Pulmonary artery endothelial cell (primary cell): ENCODE data around the gene PLXNA2. TPM values are rescaled to one million over a fixed set of nuclear protein-coding genes. Genes with fewer than 3 reads are reported as not detected.

Experiments
- DNase-seq: peaks from one replicate; pipeline ENCODE4 v3.0.0-alpha.2; 2011; ENCODE audit warnings: low read depth, low spot score
- total RNA-seq: library from RNA; depleted of rRNA; stranded (reverse); fragments of >200 nt; gene quantifications from 2 replicates; pipeline ENCODE4 v1.2.3, GENCODE V29; 2014

PLXNA2 gene
- total RNA-seq, 1 donor from 2014 or later = 91.6 TPM

- DNase-seq = no peak
These were observed 3.4 kb downstream of the PLXNA2 start for GRCh38 chr1:208240662-208241355.

GRCh38 chr1:208239473-208240381 is 4.5 kb downstream of the PLXNA2 start:
- no peak for DNase-seq

DNA sequence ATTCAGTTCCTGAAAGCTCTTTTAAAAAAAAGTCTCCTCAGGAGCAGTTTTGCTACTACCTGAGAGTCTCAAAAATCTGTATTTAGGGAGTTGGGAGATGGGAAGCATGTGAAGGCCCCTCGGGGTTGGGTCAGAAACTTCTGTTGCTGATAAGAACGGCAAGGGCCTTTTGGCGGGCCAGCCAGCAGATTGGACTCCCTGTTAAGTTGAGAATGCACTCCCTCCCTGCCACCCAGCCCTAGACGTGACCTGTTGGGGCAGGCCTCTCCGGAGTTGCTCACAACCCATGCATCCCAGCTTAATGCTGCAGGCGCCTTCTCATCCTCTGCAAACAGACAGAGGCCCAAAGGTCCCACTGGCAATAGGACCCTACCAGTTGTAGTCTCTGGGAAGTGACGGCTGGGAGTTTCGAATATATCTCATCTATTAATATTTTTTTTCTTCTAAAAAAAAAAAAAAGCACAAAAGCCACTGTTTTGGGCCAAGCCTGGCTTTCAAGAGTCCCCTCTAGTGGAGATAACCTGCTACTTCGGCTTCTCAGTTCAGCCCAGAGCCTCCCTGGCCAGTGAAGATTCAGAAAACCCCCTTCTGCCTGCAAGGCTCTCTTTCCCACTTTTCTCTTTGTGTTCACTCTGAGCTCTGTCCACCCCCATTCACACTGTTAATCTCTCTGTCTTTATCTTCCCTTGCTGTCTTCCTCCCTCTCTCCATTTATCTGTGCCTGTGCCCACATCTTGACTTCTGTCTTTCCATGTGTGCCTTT is 5.3 kb downstream of the PLXNA2 start:
- DNase-seq = no peak

- DNase-seq = no peak
These were observed 6.9 kb downstream of the PLXNA2 start for GRCh38 chr1:208237241-208237640.

- DNase-seq = no peak
These were observed 8.0 kb downstream of the PLXNA2 start for GRCh38 chr1:208235982-208236761.

- DNase-seq = no peak
These were observed 8.7 kb downstream of the PLXNA2 start for GRCh38 chr1:208235356-208235981.

- no peak for DNase-seq
These were observed 9.5 kb downstream of the PLXNA2 start for GRCh38 chr1:208234721-208235120.

- no peak for DNase-seq
These were observed 10.2 kb downstream of the PLXNA2 start for GRCh38 chr1:208233978-208234377.

- no peak for DNase-seq
These were observed 10.6 kb downstream of the PLXNA2 start for GRCh38 chr1:208233546-208233945.

DNA sequence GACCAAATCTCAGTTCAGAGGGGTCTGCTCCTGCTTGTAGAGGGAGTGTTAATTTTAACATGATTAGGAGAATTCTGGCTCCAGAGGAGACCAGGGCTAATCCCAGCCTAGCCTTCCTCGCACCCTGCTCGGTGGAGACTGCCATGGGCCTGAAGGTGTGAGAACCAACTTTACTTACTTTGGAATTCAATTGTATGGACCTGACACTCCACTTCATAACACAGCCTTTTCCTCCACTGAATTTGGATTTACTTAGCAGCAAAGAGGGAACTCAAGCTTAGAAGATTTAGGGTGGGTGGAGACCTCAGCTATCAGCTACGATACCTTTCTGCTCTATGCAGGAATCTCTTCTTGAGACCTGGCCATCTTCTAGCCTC is 11.5 kb downstream of the PLXNA2 start:
- no peak for DNase-seq

DNA sequence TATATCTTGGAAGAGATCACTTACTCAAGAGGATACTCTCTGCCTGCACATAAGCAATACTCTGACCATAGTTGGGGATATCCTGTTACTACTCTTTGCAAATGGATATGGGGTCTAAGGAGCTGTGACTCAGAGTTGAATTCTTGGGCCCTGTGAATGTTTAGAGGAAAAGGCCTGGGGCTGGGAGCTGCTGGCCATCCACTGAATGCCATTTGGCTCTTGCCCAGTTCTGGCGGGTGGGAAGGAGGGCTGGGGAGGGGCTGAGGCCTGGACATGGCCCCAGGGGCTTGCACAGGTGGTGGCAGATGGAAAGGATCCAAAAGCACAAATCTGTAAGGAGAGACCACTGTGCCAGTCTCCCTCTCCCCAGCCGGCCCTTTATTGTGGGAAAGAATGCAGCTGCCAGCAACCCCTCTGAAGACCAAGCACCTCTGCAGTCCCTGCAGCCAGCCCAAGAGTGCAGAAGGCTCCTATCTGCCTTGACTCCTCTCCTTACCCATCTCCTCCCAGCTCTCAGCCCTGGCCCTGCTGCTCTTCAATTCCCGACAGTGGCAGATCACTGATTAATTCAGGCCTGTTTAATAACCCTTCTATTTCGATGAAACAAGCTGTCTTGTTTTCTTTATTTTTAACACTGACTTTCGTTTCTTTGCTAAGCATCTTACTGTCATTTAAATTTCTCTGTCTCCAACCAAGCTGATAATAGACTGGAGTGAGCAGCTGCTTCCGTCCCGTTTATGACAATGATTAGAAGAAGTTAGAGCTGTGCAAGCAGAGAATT is 12.1 kb downstream of the PLXNA2 start:
- no peak for DNase-seq

DNA sequence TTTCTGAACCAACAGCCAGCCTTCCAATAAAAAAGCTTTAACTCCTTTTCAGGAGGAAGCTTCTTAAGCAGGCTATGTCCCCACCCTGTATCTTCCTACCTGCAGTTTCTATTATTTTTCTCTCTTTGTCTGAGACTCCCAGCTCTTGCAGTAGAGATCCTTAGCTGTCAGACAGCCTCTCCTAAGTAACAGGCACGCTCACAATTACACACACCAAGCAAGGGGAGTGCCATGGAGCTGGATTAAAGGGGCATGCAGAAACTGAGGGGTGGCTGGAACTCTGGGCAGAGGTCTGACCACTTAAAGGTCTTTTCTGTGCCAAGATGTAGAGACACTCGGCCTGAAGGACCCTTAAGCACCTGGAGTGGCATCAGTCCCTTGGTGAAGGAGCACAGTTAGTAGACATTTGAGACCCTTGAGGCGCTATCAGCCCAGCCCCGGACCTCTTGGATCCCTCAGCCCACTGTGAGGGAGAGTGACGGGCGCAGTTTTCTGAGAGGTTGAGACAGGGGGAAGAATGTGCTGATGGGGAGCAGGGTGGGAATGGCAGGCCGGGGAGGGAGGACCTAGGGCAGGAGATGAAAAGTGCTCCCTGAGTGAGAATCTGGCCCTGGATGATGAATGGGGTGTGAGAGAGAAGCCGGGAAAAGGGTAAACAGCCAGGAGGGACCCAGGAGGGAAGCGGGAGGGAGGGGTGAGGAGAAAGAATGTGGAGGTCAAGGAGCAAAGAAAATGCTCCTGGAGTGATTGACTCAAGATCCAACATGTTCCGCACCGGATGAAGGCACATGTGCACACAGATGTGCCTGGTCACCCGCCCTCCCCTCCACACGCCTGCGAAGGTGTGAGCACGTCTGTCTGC is 13.3 kb downstream of the PLXNA2 start:
- DNase-seq = no peak

DNA sequence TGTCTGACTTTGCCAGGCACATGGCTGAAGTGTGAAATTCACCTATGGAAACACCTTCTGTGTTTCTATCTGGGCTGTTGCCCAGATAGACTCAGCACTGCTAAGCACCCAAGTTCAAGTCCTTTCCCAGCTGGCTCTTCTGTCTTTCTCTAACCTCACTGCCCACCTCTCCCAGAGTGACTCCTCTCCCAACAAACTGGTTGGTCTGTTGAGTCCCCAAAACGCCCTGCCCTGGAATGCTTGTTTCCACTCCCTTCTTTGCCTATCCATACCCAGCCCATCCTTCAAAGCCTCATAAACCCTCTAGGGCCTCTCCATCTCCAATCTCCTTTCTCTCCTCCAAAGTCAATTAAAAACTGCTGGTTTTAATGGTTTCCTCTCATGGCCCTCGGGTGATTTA is 15.6 kb downstream of the PLXNA2 start:
- DNase-seq = no peak

DNA sequence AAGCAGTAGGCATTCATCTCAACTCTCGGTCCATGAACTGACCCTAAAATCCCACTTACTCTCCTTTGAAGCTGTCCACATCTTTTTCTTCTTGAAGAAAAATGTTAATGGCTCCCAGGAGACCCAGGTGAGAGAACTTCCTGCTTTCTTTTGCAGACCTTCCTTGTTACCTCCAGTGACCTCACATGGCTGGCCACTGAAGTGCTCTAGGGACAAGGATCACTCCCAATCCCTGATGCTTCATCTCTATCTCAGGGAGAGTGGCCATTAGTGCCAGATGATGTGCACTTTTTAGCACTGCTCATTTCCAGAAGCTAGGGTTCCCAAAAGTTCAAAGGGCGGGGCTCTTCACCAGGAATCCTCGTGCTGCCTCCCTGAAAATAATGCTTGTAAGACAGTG is 16.2 kb downstream of the PLXNA2 start:
- DNase-seq = no peak

DNA sequence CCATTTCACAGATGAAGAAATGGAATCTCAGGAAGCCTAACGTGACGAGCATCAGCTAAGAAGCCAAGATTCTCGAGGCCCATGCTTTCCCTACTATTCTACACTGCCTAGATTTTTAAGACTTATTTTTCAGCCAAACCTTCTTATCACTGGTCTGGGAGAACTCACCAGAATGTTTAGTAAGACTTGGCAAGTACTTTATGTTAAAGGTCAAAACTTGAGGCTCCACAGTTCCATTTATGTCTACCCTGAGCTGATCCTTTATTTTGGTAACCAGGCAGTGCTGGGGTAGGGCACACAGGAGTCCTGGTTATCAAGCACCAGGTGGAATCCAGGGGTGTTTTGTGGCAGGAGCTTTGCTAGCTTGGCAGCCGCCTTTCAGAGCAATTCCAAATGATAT is 16.8 kb downstream of the PLXNA2 start:
- no peak for DNase-seq

GRCh38 chr1:208225954-208226937 is 17.9 kb downstream of the PLXNA2 start:
- DNase-seq = no peak

DNA sequence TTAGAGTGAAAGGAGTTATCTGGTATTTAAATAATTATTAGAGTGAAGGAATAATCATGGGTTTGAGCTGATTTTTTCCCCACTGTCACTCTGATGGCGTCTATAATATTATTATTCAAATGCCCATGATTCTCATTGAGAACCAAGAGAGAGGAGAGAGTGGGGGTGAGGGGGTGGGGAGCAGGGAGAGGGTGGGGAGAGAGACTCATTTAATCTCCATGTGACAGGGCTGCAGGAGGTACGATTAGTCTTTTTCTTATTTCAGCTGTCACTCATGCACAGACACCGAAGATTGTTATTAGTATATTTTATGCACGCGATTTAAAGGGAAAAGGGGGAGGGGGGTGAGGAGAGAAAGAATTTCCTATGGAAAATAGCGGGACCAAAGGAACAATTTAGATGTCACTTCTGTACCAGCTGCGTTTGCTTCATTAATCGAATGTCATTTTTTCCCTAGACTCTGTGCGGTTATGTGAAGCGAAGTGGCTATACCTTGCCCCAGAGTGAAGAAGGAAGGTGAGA is 19.9 kb downstream of the PLXNA2 start:
- no peak for DNase-seq

DNA sequence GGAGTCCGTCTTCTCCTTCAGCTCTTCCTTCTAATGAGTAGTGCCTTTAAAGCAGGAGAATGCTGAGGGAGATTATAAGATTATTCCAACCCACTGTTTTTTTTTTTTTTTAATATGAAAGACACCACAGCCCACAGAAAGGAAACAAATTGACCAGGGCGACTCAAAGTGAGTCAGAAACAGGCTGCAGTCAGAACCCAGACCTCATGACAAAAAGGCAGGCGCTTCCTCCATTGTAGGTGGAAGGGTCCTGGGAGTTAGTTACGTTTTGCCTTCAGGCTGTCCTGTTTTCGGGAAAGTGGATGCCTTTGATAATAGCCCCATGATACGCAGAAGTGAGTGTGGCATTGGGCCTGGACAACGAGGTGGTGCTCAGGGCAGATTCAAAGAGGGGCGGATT is 21.0 kb downstream of the PLXNA2 start:
- no peak for DNase-seq
